Neural progenitor cell (in vitro differentiated cells): ENCODE results near the gene DRD1. TPM values are rescaled to one million over a fixed set of nuclear protein-coding genes. Genes with fewer than 3 reads are reported as not detected.

Experiments used
- DNase-seq: peaks from one replicate; pipeline ENCODE4 v3.0.0-alpha.2; 2016; ENCODE audit warnings: low spot score
- H2AFZ ChIP-seq: fragments of 200-600 bp; sonication (generic); replicated peaks from 2 replicates; pipeline ENCODE4 v1.6.1; 2016; ENCODE audit warnings: antibody characterized with exemption
- H3F3A ChIP-seq: fragments of 200-600 bp; sonication (generic); 2 replicates; pipeline ENCODE4 v1.6.1; 2016; ENCODE audit warnings: antibody characterized with exemption, low read depth
- H3K27ac ChIP-seq: fragments of 200-600 bp; sonication (generic); 2 replicates; pipeline ENCODE4 v1.5.1; 2016; ENCODE audit warnings: mild to moderate bottlenecking
- H3K27me3 ChIP-seq: fragments of 200-600 bp; sonication (generic); 2 replicates; pipeline ENCODE4 v1.6.1; 2016; ENCODE audit warnings: mild to moderate bottlenecking, moderate library complexity
- H3K36me3 ChIP-seq: fragments of 200-600 bp; sonication (generic); 2 replicates; pipeline ENCODE4 v1.5.1; 2016
- H3K4me1 ChIP-seq: fragments of 200-600 bp; sonication (generic); 2 replicates; pipeline ENCODE4 v1.6.1; 2016; ENCODE audit warnings: mixed run types
- H3K4me2 ChIP-seq: fragments of 200-600 bp; sonication (generic); 2 replicates; pipeline ENCODE4 v1.6.1; 2016
- H3K4me3 ChIP-seq: fragments of 200-600 bp; sonication (generic); 2 replicates; pipeline ENCODE4 v1.5.1; 2016
- H3K79me2 ChIP-seq: fragments of 200-600 bp; sonication (generic); 2 replicates; pipeline ENCODE4 v1.6.1; 2016; ENCODE audit warnings: low read depth
- H3K9ac ChIP-seq: fragments of 200-600 bp; sonication (generic); 2 replicates; pipeline ENCODE4 v1.6.1; 2016
- H3K9me3 ChIP-seq: fragments of 200-600 bp; sonication (generic); 2 replicates; pipeline ENCODE4 v1.5.1; 2016; ENCODE audit warnings: low read depth
- H4K20me1 ChIP-seq: fragments of 200-600 bp; sonication (generic); 2 replicates; pipeline ENCODE4 v1.6.1; 2016; ENCODE audit warnings: low read depth
- H3K27ac Mint-ChIP-seq: 3 replicates; pipeline ENCODE4 v1.8.0; 2021; ENCODE audit warnings: mixed read lengths
- H3K27me3 Mint-ChIP-seq: 2 replicates; pipeline ENCODE4 v1.8.0; 2022; ENCODE audit warnings: low read depth, mild to moderate bottlenecking, inconsistent platforms, moderate library complexity, mixed read lengths; ENCODE audit not compliant: insufficient read depth
- H3K36me3 Mint-ChIP-seq: 3 replicates; pipeline ENCODE4 v1.8.0; 2021; ENCODE audit warnings: mixed read lengths
- H3K4me1 Mint-ChIP-seq: 3 replicates; pipeline ENCODE4 v1.8.0; 2021; ENCODE audit warnings: mixed read lengths
- H3K4me3 Mint-ChIP-seq: 3 replicates; pipeline ENCODE4 v1.8.0; 2021; ENCODE audit warnings: mild to moderate bottlenecking, moderate library complexity, mixed read lengths
- H3K9me3 Mint-ChIP-seq: 3 replicates; pipeline ENCODE4 v1.8.0; 2020; ENCODE audit warnings: mixed read lengths
- CTCF ChIP-seq: fragments of 200-600 bp; sonication (generic); IDR thresholded peaks from 2 replicates; pipeline ENCODE4 v1.5.1; 2017; ENCODE audit warnings: antibody characterized with exemption, mild to moderate bottlenecking
- EZH2 ChIP-seq: fragments of 200-600 bp; sonication (generic); IDR thresholded peaks from 2 replicates; pipeline ENCODE4 v1.6.1; 2017; ENCODE audit warnings: antibody characterized with exemption, mild to moderate bottlenecking, moderate library complexity
- EZH2phosphoT487 ChIP-seq: fragments of 200-600 bp; sonication (generic); IDR thresholded peaks from 2 replicates; pipeline ENCODE4 v1.6.1; 2017; ENCODE audit warnings: antibody characterized with exemption
- total RNA-seq: library from RNA; depleted of rRNA; stranded (reverse); fragments of >200 nt; gene quantifications from 2 replicates; pipeline ENCODE4 v1.2.3, GENCODE V29; 2015; ENCODE audit warnings: low replicate concordance

DRD1 gene
- total RNA-seq, 1 donor from 2014 or later = not detected

GRCh38 chr5:175471628-175472027, 27.6 kb upstream of the DRD1 start:
- peaks cover 12% of the 10 kb centered on the region for H3K27me3 Mint-ChIP-seq
- DNase-seq = no peak
- H3K4me3 Mint-ChIP-seq = peak overlapping the region; percentile 17
- no peak overlapping the region for H3K4me2 ChIP-seq
- peaks cover 6% of the 10 kb centered on the region for H3K27me3 ChIP-seq
- no peaks in the 10 kb centered on the region for H3K9me3 ChIP-seq
- H3K27ac Mint-ChIP-seq = no peak overlapping the region
- peaks cover 5% of the 10 kb centered on the region for H3K4me1 Mint-ChIP-seq
- H3K4me3 ChIP-seq = no peak overlapping the region
- no peaks in the 10 kb centered on the region for H4K20me1 ChIP-seq
- no peak overlapping the region for H3K27ac ChIP-seq
- H3K36me3 ChIP-seq = no peaks in the 10 kb centered on the region
- no peaks in the 10 kb centered on the region for H3K36me3 Mint-ChIP-seq
- H3K9ac ChIP-seq = no peak overlapping the region
- H3F3A ChIP-seq = peaks cover 8% of the 10 kb centered on the region
- peaks cover 7% of the 10 kb centered on the region for H3K4me1 ChIP-seq
- TF ChIP-seq EZH2 (no peak), EZH2phosphoT487 (no peak)
- H3K9me3 Mint-ChIP-seq = no peaks in the 10 kb centered on the region
- no peak overlapping the region for H2AFZ ChIP-seq
- no peaks in the 10 kb centered on the region for H3K79me2 ChIP-seq

- H3F3A ChIP-seq = peaks cover 8% of the 10 kb centered on the region
- H3K9me3 ChIP-seq = no peaks in the 10 kb centered on the region
- peaks cover 5% of the 10 kb centered on the region for H3K4me1 Mint-ChIP-seq
- H3K27ac ChIP-seq = no peak overlapping the region
- H3K4me1 ChIP-seq = peaks cover 7% of the 10 kb centered on the region
- H3K9ac ChIP-seq = no peak overlapping the region
- H3K27me3 Mint-ChIP-seq = peaks cover 10% of the 10 kb centered on the region
- peaks cover 6% of the 10 kb centered on the region for H3K27me3 ChIP-seq
- no peak overlapping the region for H3K4me2 ChIP-seq
- H2AFZ ChIP-seq = no peak overlapping the region
- H3K27ac Mint-ChIP-seq = no peak overlapping the region
- TF ChIP-seq CTCF (no peak), EZH2 (no peak), EZH2phosphoT487 (no peak)
- H3K4me3 ChIP-seq = no peak overlapping the region
- H3K4me3 Mint-ChIP-seq = no peak overlapping the region
- H3K36me3 ChIP-seq = no peaks in the 10 kb centered on the region
- no peaks in the 10 kb centered on the region for H3K9me3 Mint-ChIP-seq
- H3K36me3 Mint-ChIP-seq = no peaks in the 10 kb centered on the region
- no peaks in the 10 kb centered on the region for H3K79me2 ChIP-seq
- no peak for DNase-seq
- H4K20me1 ChIP-seq = no peaks in the 10 kb centered on the region
Observed at GRCh38 chr5:175471196-175471595, 27.2 kb upstream of the DRD1 start.

- peaks cover 8% of the 10 kb centered on the region for H3F3A ChIP-seq
- no peaks in the 10 kb centered on the region for H3K9me3 ChIP-seq
- Mint-ChIP-seq H3K27me3 (peaks cover 10% of the 10 kb centered on the region), H3K4me1 (peaks cover 5% of the 10 kb centered on the region), H3K27ac (no peak overlapping the region), H3K4me3 (no peak overlapping the region), H3K9me3 (no peaks in the 10 kb centered on the region), H3K36me3 (no peaks in the 10 kb centered on the region)
- H3K27me3 ChIP-seq = peaks cover 6% of the 10 kb centered on the region
- H3K36me3 ChIP-seq = no peaks in the 10 kb centered on the region
- peak overlapping the region; percentile 53 for H3K4me2 ChIP-seq
- no peaks in the 10 kb centered on the region for H3K79me2 ChIP-seq
- H3K4me1 ChIP-seq = peaks cover 7% of the 10 kb centered on the region
- no peak overlapping the region for H2AFZ ChIP-seq
- TF ChIP-seq EZH2phosphoT487 (no peak), EZH2 (no peak), CTCF (no peak)
- no peak overlapping the region for H3K27ac ChIP-seq
- H3K4me3 ChIP-seq = no peak overlapping the region
- H3K9ac ChIP-seq = no peak overlapping the region
- peak; percentile 47 for DNase-seq
- H4K20me1 ChIP-seq = no peaks in the 10 kb centered on the region
Observed at GRCh38 chr5:175470781-175471180, 26.8 kb upstream of the DRD1 start.

GRCh38 chr5:175469916-175470315, 25.9 kb upstream of the DRD1 start:
- Histone ChIP-seq H3K4me1 (peaks cover 7% of the 10 kb centered on the region), H4K20me1 (no peaks in the 10 kb centered on the region), H3K9ac (no peak overlapping the region), H2AFZ (no peak overlapping the region), H3K4me3 (no peak overlapping the region), H3F3A (peaks cover 8% of the 10 kb centered on the region), H3K79me2 (no peaks in the 10 kb centered on the region), H3K27me3 (peaks cover 6% of the 10 kb centered on the region), H3K4me2 (no peak overlapping the region), H3K36me3 (no peaks in the 10 kb centered on the region), H3K9me3 (no peaks in the 10 kb centered on the region), H3K27ac (no peak overlapping the region)
- no peak overlapping the region for H3K4me3 Mint-ChIP-seq
- DNase-seq = no peak
- peaks cover 5% of the 10 kb centered on the region for H3K4me1 Mint-ChIP-seq
- no peaks in the 10 kb centered on the region for H3K36me3 Mint-ChIP-seq
- TF ChIP-seq EZH2phosphoT487 (no peak), CTCF (no peak), EZH2 (no peak)
- no peaks in the 10 kb centered on the region for H3K9me3 Mint-ChIP-seq
- no peak overlapping the region for H3K27ac Mint-ChIP-seq
- H3K27me3 Mint-ChIP-seq = peaks cover 7% of the 10 kb centered on the region
